Activated effector memory CD4-positive, alpha-beta T cell treated with Interleukin-2 at 50 U/mL for 16 hours (primary cell): ENCODE data around the gene TTC16.

Experiments
- DNase-seq: peaks from one replicate; pipeline ENCODE4 v3.0.0-alpha.2; 2020

TTC16 gene

GRCh38 chr9:127698386-127698785 is 17.5 kb upstream of the TTC16 start:
- no peak for DNase-seq

GRCh38 chr9:127698985-127699670 is 16.8 kb upstream of the TTC16 start:
- DNase-seq, result peak; percentile 74

- no peak for DNase-seq
These were observed 15.7 kb upstream of the TTC16 start for GRCh38 chr9:127700140-127700539.

GRCh38 chr9:127700594-127701255 is 15.2 kb upstream of the TTC16 start:
- no peak for DNase-seq

- DNase-seq, result no peak
These were observed 12.5 kb upstream of the TTC16 start for GRCh38 chr9:127703289-127703946.

GRCh38 chr9:127705577-127706379 is 10.1 kb upstream of the TTC16 start:
- DNase-seq, result no peak

GRCh38 chr9:127706836-127707241 is 9.0 kb upstream of the TTC16 start, which contains the start of gene CFAP157:
CFAP157 (plus strand) TSS chr9:127706988; CDS start chr9:127707032, 44 bp downstream.
- no peak for DNase-seq

- DNase-seq, result peak; percentile 39
These were observed 8.1 kb upstream of the TTC16 start for GRCh38 chr9:127707766-127708165.

GRCh38 chr9:127708952-127709587 is 6.8 kb upstream of the TTC16 start:
- DNase-seq, result no peak

- no peak for DNase-seq
These were observed 5.6 kb upstream of the TTC16 start for GRCh38 chr9:127710204-127710783.

GRCh38 chr9:127711226-127711701 is 4.6 kb upstream of the TTC16 start:
- no peak for DNase-seq

- no peak for DNase-seq
These were observed 4.0 kb upstream of the TTC16 start for GRCh38 chr9:127711831-127712274.

GRCh38 chr9:127712371-127712770 is 3.5 kb upstream of the TTC16 start:
- DNase-seq, result no peak

GRCh38 chr9:127712867-127713266 is 3.0 kb upstream of the TTC16 start:
- DNase-seq, result no peak

- no peak for DNase-seq
These were observed 1.7 kb upstream of the TTC16 start for GRCh38 chr9:127714020-127714750.

- no peak for DNase-seq
These were observed 869 bp upstream of the TTC16 start for GRCh38 chr9:127714951-127715469.

GRCh38 chr9:127716412-127716811 is 533 bp downstream of the TTC16 start:
- DNase-seq, result no peak

GRCh38 chr9:127717766-127718165 is 1.9 kb downstream of the TTC16 start:
- DNase-seq, result no peak

- DNase-seq, result peak; percentile 37
These were observed 4.4 kb downstream of the TTC16 start for GRCh38 chr9:127720031-127720864.

GRCh38 chr9:127720865-127721227 is 5.0 kb downstream of the TTC16 start:
- DNase-seq, result no peak
